HG03521 (cell line): ENCODE measurements around the gene TRABD2B.

ENCODE experiments used
- ATAC-seq: cut with Tn5 transposase; IDR thresholded peaks from one replicate; pipeline ENCODE4 v1.9.1; 2021; ENCODE audit warnings: mild to moderate bottlenecking, moderate library complexity; ENCODE audit not compliant: unreplicated experiment

The TRABD2B gene

GRCh38 chr1:47783638-47784496 lies 213.3 kb downstream of the TRABD2B start:
- no peak for ATAC-seq

GRCh38 chr1:47782414-47783166 lies 214.6 kb downstream of the TRABD2B start:
- no peak for ATAC-seq

GRCh38 chr1:47781171-47781959 lies 215.8 kb downstream of the TRABD2B start:
- ATAC-seq: no peak

- no peak for ATAC-seq
These were observed 216.7 kb downstream of the TRABD2B start for GRCh38 chr1:47780469-47780995.

- no peak for ATAC-seq
These were observed 217.6 kb downstream of the TRABD2B start for GRCh38 chr1:47779613-47780012.

GRCh38 chr1:47778280-47778679 lies 218.9 kb downstream of the TRABD2B start:
- ATAC-seq: no peak

GRCh38 chr1:47777322-47777721 lies 219.9 kb downstream of the TRABD2B start:
- no peak for ATAC-seq

- ATAC-seq: no peak
These were observed 220.5 kb downstream of the TRABD2B start for GRCh38 chr1:47776667-47777131.

- no peak for ATAC-seq
These were observed 222.0 kb downstream of the TRABD2B start for GRCh38 chr1:47774986-47775834.

GRCh38 chr1:47772960-47773682 lies 224.1 kb downstream of the TRABD2B start:
- no peak for ATAC-seq

GRCh38 chr1:47772281-47772680 lies 224.9 kb downstream of the TRABD2B start:
- ATAC-seq: no peak

GRCh38 chr1:47771751-47772150 lies 225.4 kb downstream of the TRABD2B start:
- ATAC-seq: no peak

- ATAC-seq: no peak
These were observed 227.2 kb downstream of the TRABD2B start for GRCh38 chr1:47769983-47770382.

GRCh38 chr1:47769295-47769694 lies 227.9 kb downstream of the TRABD2B start:
- no peak for ATAC-seq

- ATAC-seq: no peak
These were observed 229.5 kb downstream of the TRABD2B start for GRCh38 chr1:47767741-47768100.

- no peak for ATAC-seq
These were observed 230.1 kb downstream of the TRABD2B start for GRCh38 chr1:47766832-47767740.

- ATAC-seq: no peak
These were observed 231.3 kb downstream of the TRABD2B start for GRCh38 chr1:47765742-47766485.

GRCh38 chr1:47765236-47765635 lies 231.9 kb downstream of the TRABD2B start:
- no peak for ATAC-seq
